ENCODE data around the gene CCDC102A. TPM values are rescaled to one million over a fixed set of nuclear protein-coding genes. Genes with fewer than 3 reads are reported as not detected.

The CCDC102A gene
- polyA plus RNA-seq, 3 donors, result not detected

DNA sequence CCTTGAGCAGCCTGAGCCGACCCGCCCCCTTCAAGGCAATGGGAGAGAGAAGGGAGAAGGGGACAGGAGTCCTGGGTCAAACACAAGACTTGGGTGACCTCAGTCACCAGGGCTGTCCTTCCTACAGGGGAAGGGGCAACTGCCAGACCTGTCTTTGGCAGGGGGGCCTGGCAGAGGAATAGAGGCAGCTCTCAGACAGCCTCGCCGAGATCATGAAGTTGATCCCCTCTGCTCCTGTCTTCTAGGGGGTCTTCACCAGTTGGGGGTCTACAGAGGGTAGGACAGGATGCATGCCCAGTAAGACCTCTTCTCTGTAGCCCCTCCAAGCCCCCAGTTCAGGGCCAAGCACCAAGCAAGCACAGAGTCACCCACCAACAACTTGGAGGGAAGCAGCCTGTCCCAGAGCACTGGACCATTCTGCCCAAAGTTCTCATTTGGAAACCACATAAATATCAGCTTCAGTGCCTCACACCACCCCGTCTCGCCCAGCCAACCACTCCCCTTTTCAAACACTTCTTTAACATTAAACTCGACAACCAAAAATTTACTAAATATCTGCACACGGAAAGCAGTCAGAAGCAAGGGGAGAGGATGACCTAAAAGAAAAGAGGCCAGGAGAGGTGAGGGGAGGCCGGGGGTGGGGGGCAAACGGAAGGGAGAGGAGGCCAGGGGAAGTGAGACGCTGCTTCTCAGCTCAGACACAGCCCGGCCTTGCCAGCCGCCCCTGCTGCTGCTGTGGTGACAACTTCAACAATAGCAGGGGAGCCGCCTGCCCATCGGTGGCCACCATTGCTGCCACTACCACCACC, 57.8 kb downstream of the CCDC102A start:
- peak overlapping the region in 1 of 7 donors; percentile 12 for H3K27ac Mint-ChIP-seq
- intact Hi-C loops (cut with micrococcal nuclease), result no loop called here
- TF ChIP-seq, protein P1, sequence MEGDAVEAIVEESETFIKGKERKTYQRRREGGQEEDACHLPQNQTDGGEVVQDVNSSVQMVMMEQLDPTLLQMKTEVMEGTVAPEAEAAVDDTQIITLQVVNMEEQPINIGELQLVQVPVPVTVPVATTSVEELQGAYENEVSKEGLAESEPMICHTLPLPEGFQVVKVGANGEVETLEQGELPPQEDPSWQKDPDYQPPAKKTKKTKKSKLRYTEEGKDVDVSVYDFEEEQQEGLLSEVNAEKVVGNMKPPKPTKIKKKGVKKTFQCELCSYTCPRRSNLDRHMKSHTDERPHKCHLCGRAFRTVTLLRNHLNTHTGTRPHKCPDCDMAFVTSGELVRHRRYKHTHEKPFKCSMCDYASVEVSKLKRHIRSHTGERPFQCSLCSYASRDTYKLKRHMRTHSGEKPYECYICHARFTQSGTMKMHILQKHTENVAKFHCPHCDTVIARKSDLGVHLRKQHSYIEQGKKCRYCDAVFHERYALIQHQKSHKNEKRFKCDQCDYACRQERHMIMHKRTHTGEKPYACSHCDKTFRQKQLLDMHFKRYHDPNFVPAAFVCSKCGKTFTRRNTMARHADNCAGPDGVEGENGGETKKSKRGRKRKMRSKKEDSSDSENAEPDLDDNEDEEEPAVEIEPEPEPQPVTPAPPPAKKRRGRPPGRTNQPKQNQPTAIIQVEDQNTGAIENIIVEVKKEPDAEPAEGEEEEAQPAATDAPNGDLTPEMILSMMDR (IDR thresholded peaks at IDR 0.05), result no peak

DNA sequence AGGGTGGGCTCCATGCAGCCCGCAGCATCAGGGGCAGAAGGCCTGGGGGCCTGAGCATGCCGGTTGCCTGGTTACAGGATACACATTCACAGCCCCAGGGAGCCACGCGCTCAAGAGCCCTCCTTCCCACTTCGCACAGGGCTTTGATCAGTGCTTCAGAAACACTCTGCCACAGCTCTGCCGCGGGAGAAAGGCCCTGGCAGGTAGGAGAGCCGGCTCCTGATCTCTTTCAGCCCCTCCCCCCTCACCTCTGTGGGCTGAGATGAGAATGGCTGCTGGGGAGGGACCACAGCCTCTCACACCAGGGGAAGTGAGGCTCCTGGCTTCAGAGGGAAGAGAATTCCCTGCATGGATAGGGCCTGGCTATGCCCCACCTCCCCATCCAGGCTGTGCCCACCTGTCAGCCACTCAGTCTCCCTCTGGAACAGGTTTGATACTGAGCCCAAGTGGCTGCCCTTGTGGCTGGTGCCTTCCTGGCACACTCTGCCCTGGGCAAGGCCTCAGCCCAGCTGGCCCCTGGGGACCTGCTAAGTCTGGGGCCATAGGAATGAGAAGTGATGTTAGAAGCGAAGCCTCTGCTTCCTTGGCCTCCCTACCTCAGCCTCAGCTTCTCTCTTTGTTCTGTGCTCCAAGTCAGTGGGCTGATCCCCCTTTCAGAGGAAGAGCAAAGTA, 58.7 kb downstream of the CCDC102A start:
- H3K27ac ChIP-seq (ENCODE audit: low read depth in 1 of 2, low read length in 2 of 2), result no peak overlapping the region
- no peaks in the 10 kb centered on the region for H3K36me3 ChIP-seq (replicated peaks in 1 of 2; ENCODE audit: control insufficient read depth in 1 of 2, insufficient read depth in 2 of 2, low read length in 2 of 2)
- peaks cover 19% of the 10 kb centered on the region for H3K4me1 Mint-ChIP-seq
- TF ChIP-seq, protein P1 (IDR thresholded peaks at IDR 0.05), result no peak
- H3K4me2 ChIP-seq (replicated peaks; ENCODE audit: extremely low read depth, low read length, poor library complexity, severe bottlenecking), result no peak overlapping the region
- H3K9ac ChIP-seq (ENCODE audit: insufficient read depth, low read length, poor library complexity, severe bottlenecking), result no peak overlapping the region
- H3K27me3 ChIP-seq (ENCODE audit: control insufficient read depth in 2 of 2, insufficient read depth in 2 of 2, low read length in 2 of 2), result peaks cover 0 to 13% of the 10 kb centered on the region in 2 donors
- H3K27me3 Mint-ChIP-seq (ENCODE audit: low read depth in 3 of 3), result peaks cover 18 to 42% (median 24%) of the 10 kb centered on the region in 3 donors
- no peak overlapping the region for H3K4me3 ChIP-seq (replicated peaks in 1 of 3; ENCODE audit: low read depth in 2 of 3, low read length in 3 of 3)
- no peak overlapping the region for H2AFZ ChIP-seq (ENCODE audit: insufficient read depth, low read depth, low read length, poor library complexity, severe bottlenecking)
- H3K4me1 ChIP-seq (ENCODE audit: control insufficient read depth in 1 of 2, insufficient read depth in 2 of 2, low read length in 2 of 2), result peaks cover 19 to 26% of the 10 kb centered on the region in 2 donors
- no peaks in the 10 kb centered on the region for H4K20me1 ChIP-seq (ENCODE audit: insufficient read depth, low read length)
- H3K27ac Mint-ChIP-seq, result no peak overlapping the region
- intact Hi-C loops (cut with micrococcal nuclease), result no loop called here
- H3K79me2 ChIP-seq (ENCODE audit: insufficient read depth, low read length), result no peaks in the 10 kb centered on the region
- H3K4me3 Mint-ChIP-seq, result no peak overlapping the region
- WGBS (ENCODE audit: insufficient coverage), result no CpG with 5 or more reads among the region's 9 CpGs
- peaks cover 0 to 3% (median 2%) of the 10 kb centered on the region in 7 donors for H3K9me3 Mint-ChIP-seq
- H3K9me3 ChIP-seq (replicated peaks in 1 of 2; ENCODE audit: control insufficient read depth in 1 of 2, insufficient read depth in 1 of 2, low read length in 2 of 2), result no peaks in the 10 kb centered on the region
- DNase-seq, result no peak
- peaks cover 3 to 4% of the 10 kb centered on the region in 2 donors for H3K36me3 Mint-ChIP-seq

More for the DNA sequence above, 57.8 kb downstream of the CCDC102A start:
- H3K4me3 ChIP-seq (replicated peaks in 1 of 3; ENCODE audit: low read depth in 2 of 3, low read length in 3 of 3), result no peak overlapping the region
- no peaks in the 10 kb centered on the region for H3K79me2 ChIP-seq (ENCODE audit: insufficient read depth, low read length)
- no peak overlapping the region for H3K27ac ChIP-seq (ENCODE audit: low read depth in 1 of 2, low read length in 2 of 2)
- no peak overlapping the region for H3K9ac ChIP-seq (ENCODE audit: insufficient read depth, low read length, poor library complexity, severe bottlenecking)
- peak overlapping the region; percentile 25 for H3K4me2 ChIP-seq (replicated peaks; ENCODE audit: extremely low read depth, low read length, poor library complexity, severe bottlenecking)
- H2AFZ ChIP-seq (ENCODE audit: insufficient read depth, low read depth, low read length, poor library complexity, severe bottlenecking), result no peak overlapping the region
- peaks cover 0 to 13% of the 10 kb centered on the region in 2 donors for H3K27me3 ChIP-seq (ENCODE audit: control insufficient read depth in 2 of 2, insufficient read depth in 2 of 2, low read length in 2 of 2)
- H3K9me3 ChIP-seq (replicated peaks in 1 of 2; ENCODE audit: control insufficient read depth in 1 of 2, insufficient read depth in 1 of 2, low read length in 2 of 2), result no peaks in the 10 kb centered on the region
- peaks cover 0 to 3% (median 2%) of the 10 kb centered on the region in 7 donors for H3K9me3 Mint-ChIP-seq
- WGBS (ENCODE audit: insufficient coverage), result 2% methylated on average over 7 of the region's 15 CpGs
- peaks cover 18 to 42% (median 27%) of the 10 kb centered on the region in 3 donors for H3K27me3 Mint-ChIP-seq (ENCODE audit: low read depth in 3 of 3)
- H3K36me3 Mint-ChIP-seq, result peaks cover 0 to 1% of the 10 kb centered on the region in 2 donors
- peaks cover 19% of the 10 kb centered on the region for H3K4me1 Mint-ChIP-seq
- H4K20me1 ChIP-seq (ENCODE audit: insufficient read depth, low read length), result no peaks in the 10 kb centered on the region
- H3K4me1 ChIP-seq (ENCODE audit: control insufficient read depth in 1 of 2, insufficient read depth in 2 of 2, low read length in 2 of 2), result peaks cover 19 to 26% of the 10 kb centered on the region in 2 donors
- no peaks in the 10 kb centered on the region for H3K36me3 ChIP-seq (replicated peaks in 1 of 2; ENCODE audit: control insufficient read depth in 1 of 2, insufficient read depth in 2 of 2, low read length in 2 of 2)
- H3K4me3 Mint-ChIP-seq, result peak overlapping the region in 1 of 2 donors; percentile 77
- DNase-seq, result no peak
